Measurements from ENCODE around the gene SULT1A1.
"Not testable (repeated sequence)": the region's sequence is repeated elsewhere in the genome, so short reads cannot be mapped to it uniquely, and the experiment has no call there.

The SULT1A1 gene

DNA sequence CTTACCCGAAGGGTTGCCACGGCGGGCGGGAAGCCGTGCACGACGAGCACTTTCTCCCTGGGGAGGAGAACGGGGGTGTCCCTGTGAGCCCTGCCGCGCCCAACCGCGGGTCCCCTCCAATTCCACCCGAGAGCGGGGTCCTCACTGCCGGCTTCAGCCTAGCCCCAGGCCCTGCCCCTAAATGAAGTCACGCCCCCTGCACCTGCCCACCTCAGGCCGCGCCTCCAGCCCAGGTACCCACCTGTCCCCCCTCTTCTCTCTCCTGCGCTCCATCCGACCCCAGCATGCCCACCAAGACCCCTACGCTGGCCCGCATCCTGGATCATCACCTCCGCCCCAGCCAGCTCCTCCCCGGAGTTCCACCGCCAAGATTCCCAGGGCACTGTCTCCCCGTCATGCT lies 4.1 kb upstream of the SULT1A1 start:
- H3K36me3 Mint-ChIP-seq, H3K4me3 Mint-ChIP-seq, H3K27ac Mint-ChIP-seq, H3K27me3 Mint-ChIP-seq, H3K9me3 Mint-ChIP-seq: not testable (repeated sequence)
- H3K4me1 Mint-ChIP-seq, result peaks cover 11% of the 10 kb centered on the region

DNA sequence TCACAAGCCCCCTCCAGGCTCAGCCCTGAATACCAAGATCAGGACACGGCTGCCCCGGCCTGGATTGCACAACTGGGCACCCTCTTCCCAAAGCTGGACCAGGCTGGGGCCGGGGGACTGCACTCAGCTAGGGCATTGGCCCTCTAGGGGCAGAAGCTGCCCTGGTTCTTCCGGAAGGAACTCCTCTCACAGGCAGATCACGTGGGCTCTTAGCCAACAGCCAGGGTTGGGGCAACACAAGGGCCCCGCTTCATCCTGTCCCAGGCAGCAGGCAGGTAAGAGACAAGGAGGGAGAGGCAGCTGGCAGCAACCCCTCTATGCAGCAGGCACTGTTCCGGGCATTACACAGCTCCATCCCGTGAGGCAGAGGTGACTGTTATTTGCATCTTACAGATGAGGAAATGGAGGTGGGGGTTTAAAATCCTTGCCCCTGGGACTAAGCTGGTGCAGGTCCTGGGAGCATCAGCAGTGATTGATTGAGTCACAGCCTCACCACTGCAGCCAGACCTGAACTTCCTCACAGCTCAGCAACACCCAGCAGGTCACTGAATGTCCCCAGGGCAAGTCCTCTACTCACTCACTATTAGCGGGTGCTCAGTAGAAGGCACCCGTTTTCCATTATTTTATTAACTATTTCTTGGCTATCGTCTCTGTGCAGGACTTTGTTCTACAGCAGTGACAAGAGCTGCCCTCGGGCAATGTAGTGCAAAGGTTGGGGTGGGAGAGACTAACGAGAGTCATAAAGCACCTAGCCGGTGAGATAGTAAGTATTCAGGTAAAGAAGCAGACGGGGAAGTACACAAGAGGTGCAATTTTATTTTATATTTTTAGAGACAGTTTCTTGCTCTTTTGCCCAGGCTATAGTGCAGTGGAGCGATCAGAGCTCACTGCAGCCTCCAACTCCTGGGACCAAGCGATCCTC lies 2.8 kb upstream of the SULT1A1 start:
- not testable (repeated sequence) for H3K27ac Mint-ChIP-seq, H3K36me3 Mint-ChIP-seq, H3K27me3 Mint-ChIP-seq, H3K4me3 Mint-ChIP-seq, H3K9me3 Mint-ChIP-seq
- H3K4me1 Mint-ChIP-seq, result peaks cover 11% of the 10 kb centered on the region

DNA sequence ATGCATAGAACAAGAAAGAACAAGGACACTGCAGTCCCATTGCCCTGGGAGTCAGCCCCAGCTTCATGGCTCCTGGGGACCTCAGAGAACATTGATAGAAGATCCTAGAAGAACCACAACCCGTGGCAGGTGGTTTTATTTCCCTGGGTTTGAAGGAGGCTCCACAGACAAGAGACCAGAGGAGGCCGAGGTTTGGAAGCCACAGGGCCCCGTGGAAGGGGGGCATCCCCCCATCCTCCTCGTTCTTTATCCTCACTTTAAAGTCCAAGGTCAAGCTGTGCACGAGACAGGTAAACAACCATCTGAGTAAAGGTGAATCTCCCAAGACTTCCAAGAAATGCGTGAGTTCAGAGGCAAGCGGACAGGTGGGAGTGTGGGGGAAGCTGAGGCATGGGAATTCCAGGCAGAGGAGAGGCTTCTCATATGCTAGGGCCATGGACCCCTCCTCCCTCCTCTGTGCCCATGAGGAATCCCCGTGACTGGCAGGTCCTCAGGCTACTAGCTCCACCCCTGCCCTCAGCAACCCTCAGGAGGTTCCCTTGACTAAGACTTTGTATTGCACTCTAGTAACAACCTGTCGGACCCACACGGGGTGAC lies 849 bp upstream of the SULT1A1 start:
- Mint-ChIP-seq H3K27ac (no peak overlapping the region), H3K27me3 (no peaks in the 10 kb centered on the region), H3K4me3 (no peak overlapping the region), H3K4me1 (peaks cover 11% of the 10 kb centered on the region), H3K9me3 (no peaks in the 10 kb centered on the region), H3K36me3 (peaks cover 2% of the 10 kb centered on the region)

DNA sequence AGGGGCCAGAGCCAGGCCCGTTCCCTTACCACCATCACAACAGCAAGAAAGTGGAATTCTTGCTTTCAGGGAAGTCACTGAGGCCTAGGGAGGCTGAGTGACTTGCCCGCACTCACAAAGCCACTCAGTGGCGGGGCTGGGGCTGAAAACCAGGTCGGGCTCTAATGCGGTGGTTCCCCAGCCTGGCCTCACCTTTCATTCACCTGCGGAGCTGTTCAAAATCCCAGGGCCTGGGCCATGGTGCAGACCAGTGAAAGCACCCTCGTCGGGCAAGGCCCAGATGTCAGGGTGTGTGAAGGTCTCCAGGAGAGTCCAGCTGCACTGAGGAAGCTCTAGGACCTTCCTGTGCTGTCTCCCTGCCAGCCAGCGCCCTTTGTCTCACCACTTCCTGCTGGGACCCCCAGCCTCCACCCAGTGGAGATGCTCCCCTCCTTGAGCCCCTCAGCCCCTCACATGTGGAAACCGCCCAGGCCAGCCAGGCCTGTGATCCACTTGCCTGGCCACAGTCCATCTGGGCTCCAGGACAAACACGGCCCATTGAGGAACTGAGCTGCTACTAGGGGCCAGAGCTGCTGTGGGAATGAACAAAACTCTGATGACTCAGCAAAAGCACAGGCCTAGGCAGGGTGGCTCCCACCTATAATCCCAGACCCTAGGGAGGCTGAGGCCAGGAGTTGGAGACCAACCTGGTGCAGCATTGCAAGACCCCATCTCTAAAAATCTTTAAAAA lies 812 bp downstream of the SULT1A1 start:
- not testable (repeated sequence) for H3K36me3 Mint-ChIP-seq, H3K27me3 Mint-ChIP-seq, H3K27ac Mint-ChIP-seq, H3K4me3 Mint-ChIP-seq, H3K9me3 Mint-ChIP-seq
- H3K4me1 Mint-ChIP-seq, result peaks cover 11% of the 10 kb centered on the region

DNA sequence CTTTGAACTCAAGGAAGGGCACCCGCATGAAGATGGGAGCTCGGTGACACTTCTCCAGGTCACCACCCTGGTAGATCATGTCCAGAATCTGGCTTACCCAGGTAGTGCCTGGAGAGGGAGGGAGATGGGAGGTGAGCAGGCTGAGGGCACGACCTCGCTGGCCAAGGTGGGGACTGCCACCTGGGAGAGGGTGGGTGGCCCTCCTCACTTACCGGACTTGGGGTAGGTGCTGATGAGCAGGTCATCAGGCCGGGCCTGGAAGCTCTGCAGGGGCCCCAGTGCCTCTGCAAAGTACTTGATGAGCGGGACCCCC lies 1.4 kb downstream of the SULT1A1 start:
- peaks cover 11% of the 10 kb centered on the region for H3K4me1 Mint-ChIP-seq
- H3K36me3 Mint-ChIP-seq, H3K27me3 Mint-ChIP-seq, H3K27ac Mint-ChIP-seq, H3K4me3 Mint-ChIP-seq, H3K9me3 Mint-ChIP-seq: not testable (repeated sequence)

DNA sequence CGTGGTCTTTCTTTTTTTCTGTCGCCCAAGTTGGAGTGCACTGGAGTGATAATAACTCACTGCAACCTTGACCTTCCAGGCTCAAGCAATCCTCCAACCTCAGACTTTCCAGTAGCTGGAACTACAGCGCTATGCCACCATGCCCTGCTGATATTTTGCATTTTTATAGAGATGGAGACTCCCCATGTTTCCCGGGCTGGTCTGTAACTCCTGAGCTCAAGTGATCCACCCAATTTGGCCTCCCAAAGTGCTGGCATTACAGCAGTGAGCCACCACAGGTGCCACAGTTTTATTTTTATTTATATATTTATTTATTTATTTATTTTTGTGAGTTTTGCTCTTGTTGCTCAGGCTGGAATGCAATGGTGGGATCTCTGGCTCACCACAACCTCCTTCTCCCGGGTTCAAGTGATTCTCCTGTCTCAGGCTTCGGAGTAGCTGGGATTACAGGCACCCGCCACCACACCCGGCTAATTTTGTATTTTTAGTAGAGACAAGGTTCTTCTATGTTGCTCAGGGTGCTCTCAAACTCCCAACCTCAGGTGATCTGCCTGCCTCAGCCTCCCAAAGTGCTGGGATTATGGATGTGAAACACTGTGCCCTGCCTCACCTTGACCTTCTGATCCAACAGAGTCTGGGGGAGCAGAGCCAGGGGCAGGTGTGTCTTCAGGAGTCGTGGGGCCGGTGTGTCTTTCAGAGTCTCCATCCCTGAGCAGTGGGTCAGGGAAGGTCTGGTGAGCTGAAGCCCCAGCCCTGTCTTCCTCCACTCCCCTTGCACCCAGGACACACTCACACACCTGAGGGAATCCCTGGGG lies 2.0 kb downstream of the SULT1A1 start:
- not testable (repeated sequence) for H3K27ac Mint-ChIP-seq, H3K36me3 Mint-ChIP-seq, H3K27me3 Mint-ChIP-seq, H3K9me3 Mint-ChIP-seq, H3K4me3 Mint-ChIP-seq
- peaks cover 11% of the 10 kb centered on the region for H3K4me1 Mint-ChIP-seq

DNA sequence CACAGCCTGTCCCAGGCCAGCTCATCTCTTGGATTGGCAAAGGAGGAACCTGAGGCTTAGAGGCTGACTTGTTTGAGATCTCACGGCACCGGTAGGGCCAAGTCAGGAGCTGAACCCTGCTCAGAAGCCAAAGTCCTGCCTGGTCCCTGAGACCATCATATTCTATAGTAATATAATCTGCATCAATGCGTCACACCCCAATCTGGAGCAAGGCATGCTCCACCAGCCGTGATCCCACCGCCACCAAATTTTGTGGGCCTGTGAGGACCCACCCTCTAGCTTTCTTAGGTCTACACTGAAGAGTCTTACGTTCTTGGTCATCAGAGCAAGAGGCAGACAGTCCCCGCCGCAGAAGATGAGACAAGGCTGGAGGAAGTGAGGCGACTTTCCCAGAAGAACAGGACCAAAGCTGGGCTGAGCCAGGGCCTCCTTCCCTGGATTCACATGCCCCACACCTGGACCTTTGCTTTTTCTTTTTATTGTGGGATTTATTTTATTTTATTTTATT lies 2.7 kb downstream of the SULT1A1 start:
- H3K27ac Mint-ChIP-seq, result no peak overlapping the region
- no peaks in the 10 kb centered on the region for H3K9me3 Mint-ChIP-seq
- H3K27me3 Mint-ChIP-seq, result no peaks in the 10 kb centered on the region
- no peaks in the 10 kb centered on the region for H3K36me3 Mint-ChIP-seq
- H3K4me3 Mint-ChIP-seq, result no peak overlapping the region
- peaks cover 11% of the 10 kb centered on the region for H3K4me1 Mint-ChIP-seq

DNA sequence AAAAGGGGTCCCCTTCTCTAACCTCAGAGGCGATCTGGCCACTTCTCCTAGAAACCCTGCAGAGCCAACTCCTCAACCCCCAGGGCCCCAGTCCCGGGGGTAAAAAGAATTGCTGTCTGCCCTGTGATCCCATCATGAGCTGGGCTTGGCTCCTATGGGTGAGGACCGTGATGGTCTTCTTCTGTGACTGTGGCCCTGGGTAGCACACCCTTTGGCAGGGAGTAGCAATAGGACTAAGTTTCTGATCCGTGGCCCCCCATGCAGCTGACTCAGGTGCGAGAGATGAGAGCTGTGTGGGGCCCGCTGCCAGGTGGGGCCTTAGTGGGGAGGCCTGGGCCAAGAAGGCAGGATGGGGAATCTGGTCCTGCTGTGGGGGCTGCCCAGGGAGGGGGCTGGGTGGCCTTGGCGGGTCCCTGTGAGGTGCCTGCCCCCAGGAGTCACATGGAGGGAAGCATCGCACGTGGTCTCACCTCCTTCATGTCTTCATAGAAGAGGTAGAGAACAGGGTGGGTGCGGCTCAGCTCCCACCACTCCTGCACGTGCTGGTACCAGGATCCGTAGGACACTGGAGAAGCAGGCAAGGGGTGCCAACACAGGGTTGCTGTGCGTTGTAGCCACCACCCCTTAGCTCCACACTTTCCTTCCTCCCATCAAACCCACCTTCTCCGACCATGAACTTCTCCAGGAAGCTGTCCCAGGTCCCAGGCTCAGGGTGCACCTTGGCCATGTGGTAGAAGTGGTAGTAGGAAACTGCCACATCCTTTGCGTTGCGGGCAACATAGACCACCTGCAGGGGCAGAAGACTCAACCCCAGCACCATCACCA lies 3.3 kb downstream of the SULT1A1 start:
- no peaks in the 10 kb centered on the region for H3K27me3 Mint-ChIP-seq
- no peaks in the 10 kb centered on the region for H3K36me3 Mint-ChIP-seq
- H3K4me3 Mint-ChIP-seq, result no peak overlapping the region
- no peak overlapping the region for H3K27ac Mint-ChIP-seq
- H3K9me3 Mint-ChIP-seq, result no peaks in the 10 kb centered on the region
- H3K4me1 Mint-ChIP-seq, result peaks cover 11% of the 10 kb centered on the region

DNA sequence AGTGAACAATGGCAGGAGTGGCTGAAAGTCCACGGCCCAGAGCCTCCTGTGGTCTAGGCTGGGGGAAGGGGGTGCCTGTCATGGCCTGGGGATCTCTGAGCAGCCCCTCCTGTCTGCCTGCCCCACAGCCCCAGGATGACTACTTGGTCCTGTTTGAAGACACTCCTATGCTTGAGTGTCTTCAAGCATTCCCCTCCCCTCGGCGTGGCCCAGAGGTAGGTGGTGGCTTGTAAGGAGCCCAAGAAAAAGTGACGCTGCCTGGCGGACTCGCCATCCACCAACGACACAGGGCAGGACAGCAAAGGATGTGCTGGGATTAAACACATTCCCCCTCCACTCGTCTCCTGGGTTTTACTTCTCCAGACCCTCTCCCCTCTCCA lies 5.7 kb downstream of the SULT1A1 start:
- Mint-ChIP-seq H3K36me3 (no peaks in the 10 kb centered on the region), H3K9me3 (no peaks in the 10 kb centered on the region), H3K4me1 (no peaks in the 10 kb centered on the region), H3K27ac (no peak overlapping the region), H3K27me3 (no peaks in the 10 kb centered on the region), H3K4me3 (no peak overlapping the region)

DNA sequence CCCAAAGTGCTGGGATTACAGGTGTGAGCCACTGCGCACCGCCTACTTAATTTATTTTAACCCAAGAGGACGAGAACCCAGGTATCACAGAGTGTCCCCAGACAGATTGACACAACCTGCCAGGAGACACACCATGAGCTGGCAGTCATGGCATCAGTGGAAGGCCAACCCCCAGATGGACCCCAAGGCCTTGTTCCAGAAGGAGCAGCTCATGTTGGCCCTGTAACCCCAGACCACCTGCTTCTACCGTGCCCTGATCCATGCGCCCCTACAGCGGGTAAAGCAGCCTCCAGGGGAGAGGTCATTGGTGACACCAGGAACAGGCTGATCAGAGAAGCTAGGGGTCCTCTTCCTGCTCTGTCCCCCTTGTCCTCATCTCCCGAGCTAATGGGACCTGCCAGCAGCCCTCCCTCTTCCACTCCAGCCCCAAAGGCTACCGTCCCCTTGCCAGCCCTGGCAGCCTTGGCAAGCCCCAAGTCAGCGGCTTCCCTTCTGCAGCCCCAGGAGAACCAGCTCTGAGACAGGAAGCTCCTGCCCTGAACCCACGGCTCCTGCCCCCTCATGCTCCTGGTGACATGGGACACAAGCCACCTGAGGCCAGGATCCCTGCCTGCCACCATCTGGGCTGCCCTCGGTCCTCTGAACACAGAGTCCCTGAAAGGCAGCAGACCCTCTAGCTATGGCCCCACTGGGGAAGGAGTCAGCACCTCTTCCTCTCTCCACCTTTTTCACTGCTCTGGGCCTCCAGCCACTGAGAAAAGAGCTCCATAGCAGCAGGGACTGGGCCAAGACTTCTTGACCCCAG lies 6.3 kb downstream of the SULT1A1 start:
- Mint-ChIP-seq H3K27me3 (no peaks in the 10 kb centered on the region), H3K27ac (no peak overlapping the region), H3K4me3 (no peak overlapping the region), H3K36me3 (no peaks in the 10 kb centered on the region), H3K4me1 (no peaks in the 10 kb centered on the region), H3K9me3 (no peaks in the 10 kb centered on the region)

DNA sequence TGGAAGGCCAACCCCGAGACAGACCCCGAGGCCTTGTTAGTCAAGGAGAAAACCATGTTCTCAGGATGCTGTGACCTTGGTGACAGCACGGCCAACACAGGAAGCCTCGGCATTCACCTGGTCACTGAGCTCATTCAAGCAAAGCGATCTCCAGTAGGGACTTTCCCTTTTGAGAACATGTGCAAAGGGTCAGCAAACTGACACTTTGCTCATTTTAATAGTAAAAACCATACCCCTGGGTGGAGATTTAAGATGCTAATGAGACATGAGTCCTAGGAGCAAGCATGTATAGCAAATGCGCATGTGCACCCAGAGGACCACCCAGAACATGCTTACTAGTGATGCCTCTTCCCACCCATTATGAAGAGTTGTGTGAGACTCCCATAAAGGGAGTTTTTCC lies 7.3 kb downstream of the SULT1A1 start:
- Mint-ChIP-seq H3K36me3 (no peaks in the 10 kb centered on the region), H3K27ac (no peak overlapping the region), H3K4me1 (no peaks in the 10 kb centered on the region), H3K27me3 (no peaks in the 10 kb centered on the region), H3K9me3 (no peaks in the 10 kb centered on the region), H3K4me3 (no peak overlapping the region)

DNA sequence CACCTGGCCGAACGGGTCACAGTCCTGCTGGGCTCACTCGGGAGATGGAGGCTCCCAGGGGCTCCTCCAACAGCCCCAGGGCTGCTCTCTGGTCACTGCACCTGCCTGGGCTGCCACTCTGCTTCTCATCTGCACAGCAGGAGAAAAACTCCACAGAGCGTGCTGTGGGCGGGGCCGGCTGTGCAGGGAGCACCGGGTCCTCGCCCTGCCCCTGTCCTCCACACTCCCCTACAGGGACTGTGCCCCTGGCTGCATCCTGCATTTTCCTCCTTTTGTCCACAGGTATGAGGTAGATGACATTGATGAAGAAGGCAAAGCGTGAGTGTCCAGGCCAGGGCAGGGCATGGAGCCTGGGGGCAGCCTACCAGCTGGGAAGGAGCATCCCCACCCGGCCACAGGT lies 7.8 kb downstream of the SULT1A1 start:
- H3K36me3 Mint-ChIP-seq, H3K4me1 Mint-ChIP-seq, H3K27me3 Mint-ChIP-seq, H3K4me3 Mint-ChIP-seq, H3K27ac Mint-ChIP-seq, H3K9me3 Mint-ChIP-seq: not testable (repeated sequence)

DNA sequence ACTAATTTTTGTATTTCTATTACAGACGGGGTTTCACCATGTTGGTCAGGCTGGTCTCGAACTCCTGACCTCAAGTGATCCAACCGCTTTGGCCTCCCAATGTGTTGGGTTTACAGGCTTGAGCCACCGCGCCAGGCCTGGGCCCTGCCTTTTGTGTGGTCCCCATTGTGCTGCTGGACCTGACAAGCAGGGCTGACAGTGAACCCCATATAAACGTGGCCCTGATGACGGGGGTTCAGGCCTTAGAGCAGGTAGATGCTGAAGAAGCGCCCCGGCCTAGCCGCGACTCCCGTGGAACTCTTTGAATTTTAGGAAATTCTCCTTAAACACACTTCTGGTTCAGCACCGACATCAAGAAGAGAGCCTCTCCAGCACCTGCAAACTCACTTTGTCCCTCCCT lies 8.3 kb downstream of the SULT1A1 start:
- H3K4me1 Mint-ChIP-seq, H3K27ac Mint-ChIP-seq, H3K27me3 Mint-ChIP-seq, H3K9me3 Mint-ChIP-seq, H3K36me3 Mint-ChIP-seq, H3K4me3 Mint-ChIP-seq: not testable (repeated sequence)

DNA sequence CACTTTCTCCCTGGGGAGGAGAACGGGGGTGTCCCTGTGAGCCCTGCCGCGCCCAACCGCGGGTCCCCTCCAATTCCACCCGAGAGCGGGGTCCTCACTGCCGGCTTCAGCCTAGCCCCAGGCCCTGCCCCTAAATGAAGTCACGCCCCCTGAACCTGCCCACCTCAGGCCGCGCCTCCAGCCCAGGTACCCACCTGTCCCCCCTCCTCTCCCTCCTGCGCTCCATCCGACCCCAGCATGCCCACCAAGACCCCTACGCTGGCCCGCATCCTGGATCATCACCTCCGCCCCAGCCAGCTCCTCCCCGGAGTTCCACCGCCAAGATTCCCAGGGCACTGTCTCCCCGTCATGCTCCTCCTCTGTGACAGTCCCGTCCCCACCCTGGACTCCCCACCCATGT lies 8.9 kb downstream of the SULT1A1 start:
- H3K27me3 Mint-ChIP-seq, H3K36me3 Mint-ChIP-seq, H3K9me3 Mint-ChIP-seq, H3K4me3 Mint-ChIP-seq, H3K4me1 Mint-ChIP-seq, H3K27ac Mint-ChIP-seq: not testable (repeated sequence)
